ENCODE results near the gene CD36. TPM values are rescaled to one million over a fixed set of nuclear protein-coding genes. Genes with fewer than 3 reads are reported as not detected.

CD36 gene
- total and polyA plus RNA-seq, 10 of the 15 experiments (the other 5 are each of a cell fraction or from before 2014, with no cell fraction given): 0.20 to 283 (median 172) TPM

DNA sequence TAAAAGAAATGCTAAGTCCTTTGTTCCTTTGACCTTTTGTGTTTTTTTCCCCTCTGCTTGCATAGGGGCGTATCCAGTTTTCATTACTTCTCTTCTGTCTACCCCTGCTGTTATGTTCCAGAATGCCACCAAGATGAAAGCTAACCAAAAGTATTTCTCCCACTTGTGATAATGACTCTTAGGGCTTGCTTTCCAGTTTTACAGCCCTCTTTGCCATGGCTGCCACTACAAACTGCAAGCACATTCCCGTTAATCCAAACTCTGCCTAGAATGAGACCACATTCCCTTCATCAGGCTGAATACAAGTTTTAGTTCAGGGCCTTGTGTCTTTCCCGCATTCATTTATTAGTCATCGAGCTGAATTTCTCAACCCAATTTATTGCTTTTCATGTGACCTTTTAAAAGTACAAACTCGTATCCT, 23.6 kb upstream of the CD36 start:
- no peak overlapping the region for H2AFZ ChIP-seq (ENCODE audit: control insufficient read depth, low read depth, low read length)
- ChIA-PET SMC1A (ENCODE audit: uncharacterized antibody, unreplicated experiment) (no interaction called here), RAD21 (ENCODE audit: unreplicated experiment) (no interaction called here), POLR2A (no interaction called here), CTCF (no interaction called here)
- no peaks in the 10 kb centered on the region for H4K20me1 ChIP-seq (ENCODE audit: control insufficient read depth, insufficient read depth)
- H3K36me3 ChIP-seq (ENCODE audit: control insufficient read depth in 2 of 2, insufficient read depth in 2 of 2, low read length in 1 of 2): no peaks in the 10 kb centered on the region
- DNase-seq (ENCODE audit: low read depth, low spot score): no peak
- H3K4me3 ChIP-seq: no peak overlapping the region
- H3K9ac ChIP-seq (ENCODE audit: control insufficient read depth, insufficient read depth, low read length): no peak overlapping the region
- FAIRE-seq: no peak
- no peak for ATAC-seq
- H3K4me2 ChIP-seq (ENCODE audit: control insufficient read depth, insufficient read depth): no peak overlapping the region
- 22% methylated on average over 5 of the region's 5 CpGs for WGBS (ENCODE audit: insufficient coverage, insufficient replicate concordance, low lambda C conversion rate, missing lambda C conversion rate)
- H3K4me1 ChIP-seq (ENCODE audit: control insufficient read depth, insufficient read depth, low read length): no peaks in the 10 kb centered on the region
- no peaks in the 10 kb centered on the region for H3K27me3 ChIP-seq (replicated peaks in 1 of 2; ENCODE audit: control insufficient read depth in 2 of 2, insufficient read depth in 2 of 2, low read length in 1 of 2)
- intact Hi-C loops (cut with micrococcal nuclease; ENCODE audit: unreplicated experiment): no loop called here
- in situ Hi-C loops (cut with MboI): no loop called here
- TF ChIP-seq POLR2AphosphoS2 (IDR thresholded peaks at IDR 0.05; ENCODE audit: low read depth, low read length): no peak
- TF ChIP-seq, protein P1, sequence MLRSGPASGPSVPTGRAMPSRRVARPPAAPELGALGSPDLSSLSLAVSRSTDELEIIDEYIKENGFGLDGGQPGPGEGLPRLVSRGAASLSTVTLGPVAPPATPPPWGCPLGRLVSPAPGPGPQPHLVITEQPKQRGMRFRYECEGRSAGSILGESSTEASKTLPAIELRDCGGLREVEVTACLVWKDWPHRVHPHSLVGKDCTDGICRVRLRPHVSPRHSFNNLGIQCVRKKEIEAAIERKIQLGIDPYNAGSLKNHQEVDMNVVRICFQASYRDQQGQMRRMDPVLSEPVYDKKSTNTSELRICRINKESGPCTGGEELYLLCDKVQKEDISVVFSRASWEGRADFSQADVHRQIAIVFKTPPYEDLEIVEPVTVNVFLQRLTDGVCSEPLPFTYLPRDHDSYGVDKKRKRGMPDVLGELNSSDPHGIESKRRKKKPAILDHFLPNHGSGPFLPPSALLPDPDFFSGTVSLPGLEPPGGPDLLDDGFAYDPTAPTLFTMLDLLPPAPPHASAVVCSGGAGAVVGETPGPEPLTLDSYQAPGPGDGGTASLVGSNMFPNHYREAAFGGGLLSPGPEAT (IDR thresholded peaks at IDR 0.05; ENCODE audit: low read depth): no peak
- TF ChIP-seq, protein P2, sequence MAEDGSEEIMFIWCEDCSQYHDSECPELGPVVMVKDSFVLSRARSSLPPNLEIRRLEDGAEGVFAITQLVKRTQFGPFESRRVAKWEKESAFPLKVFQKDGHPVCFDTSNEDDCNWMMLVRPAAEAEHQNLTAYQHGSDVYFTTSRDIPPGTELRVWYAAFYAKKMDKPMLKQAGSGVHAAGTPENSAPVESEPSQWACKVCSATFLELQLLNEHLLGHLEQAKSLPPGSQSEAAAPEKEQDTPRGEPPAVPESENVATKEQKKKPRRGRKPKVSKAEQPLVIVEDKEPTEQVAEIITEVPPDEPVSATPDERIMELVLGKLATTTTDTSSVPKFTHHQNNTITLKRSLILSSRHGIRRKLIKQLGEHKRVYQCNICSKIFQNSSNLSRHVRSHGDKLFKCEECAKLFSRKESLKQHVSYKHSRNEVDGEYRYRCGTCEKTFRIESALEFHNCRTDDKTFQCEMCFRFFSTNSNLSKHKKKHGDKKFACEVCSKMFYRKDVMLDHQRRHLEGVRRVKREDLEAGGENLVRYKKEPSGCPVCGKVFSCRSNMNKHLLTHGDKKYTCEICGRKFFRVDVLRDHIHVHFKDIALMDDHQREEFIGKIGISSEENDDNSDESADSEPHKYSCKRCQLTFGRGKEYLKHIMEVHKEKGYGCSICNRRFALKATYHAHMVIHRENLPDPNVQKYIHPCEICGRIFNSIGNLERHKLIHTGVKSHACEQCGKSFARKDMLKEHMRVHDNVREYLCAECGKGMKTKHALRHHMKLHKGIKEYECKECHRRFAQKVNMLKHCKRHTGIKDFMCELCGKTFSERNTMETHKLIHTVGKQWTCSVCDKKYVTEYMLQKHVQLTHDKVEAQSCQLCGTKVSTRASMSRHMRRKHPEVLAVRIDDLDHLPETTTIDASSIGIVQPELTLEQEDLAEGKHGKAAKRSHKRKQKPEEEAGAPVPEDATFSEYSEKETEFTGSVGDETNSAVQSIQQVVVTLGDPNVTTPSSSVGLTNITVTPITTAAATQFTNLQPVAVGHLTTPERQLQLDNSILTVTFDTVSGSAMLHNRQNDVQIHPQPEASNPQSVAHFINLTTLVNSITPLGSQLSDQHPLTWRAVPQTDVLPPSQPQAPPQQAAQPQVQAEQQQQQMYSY (CRISPR knock-in tag; IDR thresholded peaks at IDR 0.05): no peak
- TF ChIP-seq, protein P3, sequence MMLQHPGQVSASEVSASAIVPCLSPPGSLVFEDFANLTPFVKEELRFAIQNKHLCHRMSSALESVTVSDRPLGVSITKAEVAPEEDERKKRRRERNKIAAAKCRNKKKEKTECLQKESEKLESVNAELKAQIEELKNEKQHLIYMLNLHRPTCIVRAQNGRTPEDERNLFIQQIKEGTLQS (IDR thresholded peaks at IDR 0.05; ENCODE audit: borderline replicate concordance, extremely low read depth, low read depth, low read length): no peak
- no peak overlapping the region for H3K27ac ChIP-seq (ENCODE audit: control insufficient read depth, insufficient read depth)
- H3K9me3 ChIP-seq (replicated peaks; ENCODE audit: control insufficient read depth, insufficient read depth, low read length): no peaks in the 10 kb centered on the region
- no peaks in the 10 kb centered on the region for H3K79me2 ChIP-seq (ENCODE audit: control insufficient read depth, insufficient read depth, low read length)
- no TSS peak for BruUV-seq (replicated peaks)
